ENCODE data around the gene GRB2.
"Not testable (repeated sequence)": the region's sequence is repeated elsewhere in the genome, so short reads cannot be mapped to it uniquely, and the experiment has no call there.

GRB2 gene

DNA sequence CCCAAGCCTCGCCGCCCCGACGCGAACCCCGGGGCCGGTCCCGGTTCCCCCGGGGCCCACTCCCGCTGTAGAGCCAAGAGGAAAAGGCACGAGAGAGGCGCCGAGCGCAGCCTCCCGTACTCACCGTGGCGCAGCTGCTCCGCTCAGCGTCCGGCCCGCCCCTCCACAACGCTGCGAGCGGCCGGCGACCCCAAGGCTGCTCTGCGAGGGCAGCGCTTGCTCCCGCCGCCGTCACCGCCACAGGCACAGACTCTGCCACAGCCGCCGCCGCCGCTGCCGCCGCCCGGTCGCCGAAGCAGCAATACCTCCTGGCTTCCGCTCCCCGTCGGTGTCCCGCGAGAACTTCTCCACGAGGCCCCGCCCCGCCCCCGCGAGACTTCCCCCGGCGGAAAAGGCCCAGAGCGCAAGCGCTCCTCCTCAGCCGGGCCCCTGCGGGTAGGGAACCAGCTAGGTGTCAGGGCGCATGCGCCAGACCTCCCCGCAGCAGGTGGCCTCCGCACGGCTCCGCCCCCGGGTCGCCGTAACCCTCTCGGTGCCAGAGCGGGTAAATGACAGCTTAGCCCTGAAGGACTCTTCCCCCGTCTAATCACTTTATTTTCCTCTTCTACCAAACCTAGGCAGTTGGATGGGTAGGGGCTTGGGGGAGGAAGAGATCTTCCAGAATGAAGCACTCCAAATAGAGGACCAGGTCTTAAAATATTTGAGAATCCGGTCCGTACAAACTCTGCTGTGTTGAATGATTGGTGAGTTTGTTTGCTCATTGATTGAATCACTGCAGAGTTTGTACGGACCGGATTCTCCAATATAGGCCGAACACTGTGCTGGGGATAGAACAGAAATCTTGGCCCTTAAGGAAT lies at the start of gene GRB2:
Gene GRB2, minus strand, starts transcription at position 314 of the 857 bp plus-strand sequence. CDS start 12,050 bp downstream, outside the sequence.
- DNase-seq: peak; percentile 100

DNA sequence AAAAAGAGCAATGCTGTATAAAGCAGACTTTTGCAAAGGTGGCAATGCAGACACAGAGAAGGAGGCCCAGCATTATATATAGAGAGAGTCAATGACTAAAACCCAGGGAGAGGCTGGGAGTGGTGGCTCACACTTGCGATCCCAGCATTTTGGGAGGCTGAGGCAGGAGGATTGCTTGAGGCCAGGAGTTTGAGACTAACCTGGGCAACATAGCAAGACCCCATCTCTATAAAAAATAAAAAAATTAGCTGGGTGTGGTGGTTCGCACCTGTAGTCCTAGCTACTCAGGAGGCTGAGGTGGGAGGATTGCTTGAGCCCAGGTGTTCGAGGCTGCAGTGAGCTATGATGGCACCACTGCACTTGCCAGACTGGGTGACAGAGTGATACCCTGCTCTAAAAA lies 49.2 kb upstream of the GRB2 start:
- DNase-seq: not testable (repeated sequence)

DNA sequence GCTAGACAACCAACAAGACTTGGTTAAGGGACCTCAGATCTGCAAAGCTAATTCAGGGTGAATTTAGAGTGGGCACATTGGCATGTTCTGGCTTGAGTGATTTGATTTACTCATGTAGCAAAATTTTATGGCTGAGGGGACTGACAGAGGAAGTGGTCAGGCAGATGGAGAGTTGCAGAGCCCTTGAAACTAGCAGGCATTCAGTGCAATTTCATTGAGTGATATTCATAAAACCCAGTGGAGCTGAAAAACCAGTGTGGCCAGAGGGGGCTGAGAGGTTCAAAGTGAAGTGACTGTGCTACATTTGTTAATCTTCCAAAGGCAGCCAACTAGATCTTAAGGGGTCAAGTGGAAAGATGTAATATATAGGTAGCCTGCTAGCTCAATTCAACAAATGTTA lies 48.7 kb upstream of the GRB2 start:
- no peak for DNase-seq

DNA sequence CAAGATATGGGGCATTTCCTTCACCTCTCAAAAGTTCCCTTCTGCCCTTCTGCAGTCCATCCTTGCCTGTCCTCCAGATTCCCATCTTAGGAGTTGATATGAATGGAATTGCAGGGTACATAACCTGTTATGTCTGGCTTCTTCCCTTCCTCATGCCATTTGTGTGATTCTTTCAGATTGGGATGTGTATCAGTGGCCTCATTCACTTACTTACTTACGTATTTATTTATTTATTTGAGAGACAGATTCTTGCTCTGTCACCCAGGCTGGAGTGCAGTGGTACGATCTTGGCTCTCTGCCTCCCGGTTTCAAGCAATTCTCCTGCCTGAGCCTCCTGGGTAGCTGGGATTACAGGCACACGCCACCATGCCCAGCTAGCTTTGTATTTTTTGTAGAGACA lies 44.8 kb upstream of the GRB2 start:
- no peak for DNase-seq

DNA sequence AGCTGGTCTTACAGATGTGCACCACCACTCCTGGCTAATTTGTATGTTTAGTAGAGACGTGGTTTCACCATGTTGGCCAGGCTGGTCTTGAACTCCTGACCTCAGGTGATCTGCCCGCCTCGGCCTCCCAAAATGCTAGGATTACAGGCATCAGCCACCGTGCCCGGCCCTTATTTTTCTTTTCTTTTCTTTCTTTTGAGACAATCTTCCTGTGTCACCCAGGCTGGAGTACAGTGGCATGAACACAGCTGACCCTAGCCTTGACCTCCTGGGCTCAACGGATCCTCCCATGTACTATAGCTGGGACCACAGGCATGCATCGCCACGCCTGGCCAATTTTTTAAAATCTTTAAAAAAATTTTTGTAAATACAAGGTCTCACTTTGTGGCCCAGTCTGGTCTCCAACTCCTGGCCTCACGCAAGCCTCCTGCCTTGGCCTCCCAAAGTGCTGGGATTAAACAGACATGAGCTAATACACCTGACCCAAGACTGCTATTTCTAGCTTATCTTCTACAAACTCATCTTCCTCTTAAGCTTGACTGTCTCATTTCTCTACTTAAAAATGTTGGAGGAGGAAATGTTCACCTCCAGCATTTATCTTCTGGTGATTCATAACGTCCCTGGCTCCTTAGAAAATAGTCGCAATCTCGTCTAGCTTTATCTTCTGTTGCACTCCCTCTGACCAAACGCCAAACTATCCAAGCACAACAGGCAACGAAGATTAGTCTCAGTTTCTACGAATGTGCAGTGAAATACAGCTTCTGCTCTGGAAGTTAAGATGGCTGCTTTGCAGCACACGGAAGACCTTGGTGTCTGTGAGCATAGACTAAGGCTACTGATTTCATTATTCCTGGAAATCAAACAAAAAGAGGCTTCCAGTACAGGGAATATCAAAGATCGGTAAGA lies 42.7 kb upstream of the GRB2 start:
- DNase-seq: no peak

DNA sequence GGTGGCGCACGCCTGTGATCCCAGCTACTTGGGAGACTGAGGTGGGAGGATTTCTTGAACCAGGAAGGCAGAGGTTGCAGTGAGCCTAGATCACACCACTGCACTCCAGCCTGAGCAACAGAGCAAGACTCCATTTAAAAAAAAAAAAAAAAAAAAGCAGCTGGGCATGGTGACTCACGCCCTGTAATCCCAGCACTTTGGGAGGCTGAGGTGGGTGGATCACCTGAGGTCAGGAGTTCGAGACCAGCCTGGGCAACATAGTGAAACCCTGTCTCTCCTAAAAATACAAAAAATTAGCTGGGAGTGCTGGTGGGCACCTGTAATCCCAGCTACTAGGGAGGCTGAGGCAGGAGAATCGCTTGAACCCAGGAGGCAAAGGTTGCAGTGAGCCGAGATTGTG lies 40.4 kb upstream of the GRB2 start:
- not testable (repeated sequence) for DNase-seq

DNA sequence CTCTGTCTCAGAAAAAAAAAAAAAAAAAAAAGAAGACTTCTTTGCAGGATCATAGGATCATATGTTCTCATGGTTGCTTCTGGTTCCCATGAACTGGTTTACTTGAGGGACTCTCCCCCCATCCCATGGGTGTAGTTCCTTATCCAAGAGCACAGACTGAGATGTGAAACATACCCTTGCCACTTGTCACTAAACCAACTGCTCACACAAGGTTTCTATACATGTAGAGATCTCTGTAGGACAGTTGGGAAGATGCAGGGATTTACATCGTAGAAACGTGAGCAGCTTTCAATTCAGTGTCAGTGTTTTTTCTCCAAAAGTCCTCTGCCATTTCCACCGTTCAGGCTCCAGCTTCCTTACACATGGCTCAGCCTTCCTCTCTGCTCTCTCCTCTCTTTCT lies 39.8 kb upstream of the GRB2 start:
- no peak for DNase-seq

DNA sequence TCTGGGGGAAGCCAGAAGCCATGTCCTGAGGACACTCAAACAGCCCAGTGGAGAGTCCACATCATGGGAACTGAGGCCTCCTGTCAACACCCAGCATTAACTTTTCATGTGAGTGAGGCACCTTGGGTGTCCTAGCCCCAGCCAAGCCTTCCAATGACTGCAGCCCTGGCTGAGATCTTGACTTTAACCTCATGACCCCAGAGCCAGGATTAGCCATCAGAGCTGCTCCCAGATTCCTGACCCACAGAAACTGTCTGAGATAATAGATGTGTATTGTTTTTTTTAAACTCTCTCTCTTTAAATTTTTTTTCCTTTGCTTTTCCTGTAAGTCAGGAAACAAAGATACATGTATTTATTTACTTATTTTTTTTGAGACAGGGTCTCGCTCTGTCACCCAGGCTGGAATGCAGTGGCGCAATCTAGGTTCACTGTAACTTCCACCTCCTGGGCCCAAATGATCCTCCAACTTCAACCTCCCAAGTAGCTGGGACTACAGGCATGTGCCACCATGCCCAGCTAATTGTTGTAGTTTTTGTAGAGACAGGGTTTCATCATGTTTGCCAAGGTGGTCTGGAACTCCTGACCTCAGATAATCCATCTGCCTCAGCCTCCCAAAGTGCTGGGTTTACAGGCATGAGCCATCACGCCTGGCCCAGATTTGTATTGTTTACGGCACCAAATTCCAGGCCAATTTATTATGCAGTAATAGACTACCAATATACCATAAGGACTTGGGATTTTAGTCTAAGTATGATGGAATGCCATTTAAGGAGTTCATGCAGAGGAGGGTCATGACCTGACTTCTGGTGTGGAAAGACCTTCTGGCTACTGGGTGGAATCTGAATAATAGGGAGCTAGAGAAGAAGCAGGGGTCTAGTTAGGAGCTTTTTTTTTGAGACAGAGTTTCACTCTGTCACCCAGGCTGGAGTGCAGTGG lies 37.0 kb upstream of the GRB2 start:
- DNase-seq: no peak

DNA sequence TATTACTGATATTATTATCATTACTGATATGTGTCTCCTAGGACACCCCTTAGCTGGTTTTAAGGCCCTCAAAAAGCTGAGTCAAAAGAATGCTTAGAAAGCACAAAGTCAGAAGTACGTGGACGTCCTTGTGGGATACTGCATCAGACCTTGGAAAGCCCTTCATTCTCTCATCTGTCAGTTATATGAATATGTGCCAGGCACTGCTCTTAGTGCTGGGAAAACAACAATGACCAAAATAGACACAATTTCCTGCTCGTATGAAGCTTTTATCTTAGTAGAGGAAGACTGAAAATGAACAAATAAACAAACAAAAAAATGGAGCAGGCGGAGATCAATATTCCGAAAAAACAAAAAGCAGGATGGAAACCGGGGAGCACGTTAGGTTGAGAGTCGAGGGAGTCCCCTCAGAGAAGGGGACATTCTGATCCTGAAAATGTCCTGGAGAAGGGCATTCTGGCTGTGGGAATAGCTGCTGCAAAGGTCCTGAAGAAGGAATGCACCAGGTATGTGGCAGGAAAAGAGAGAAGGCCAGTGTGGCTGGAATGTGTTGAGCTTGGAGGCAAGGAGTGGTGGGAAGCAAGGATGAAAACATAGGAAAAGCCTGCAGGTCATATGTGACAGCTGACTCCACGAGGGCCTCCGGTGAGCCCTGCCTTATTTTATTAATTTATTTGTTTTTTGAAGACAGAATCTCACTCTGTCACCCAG lies 35.4 kb upstream of the GRB2 start:
- no peak for DNase-seq

DNA sequence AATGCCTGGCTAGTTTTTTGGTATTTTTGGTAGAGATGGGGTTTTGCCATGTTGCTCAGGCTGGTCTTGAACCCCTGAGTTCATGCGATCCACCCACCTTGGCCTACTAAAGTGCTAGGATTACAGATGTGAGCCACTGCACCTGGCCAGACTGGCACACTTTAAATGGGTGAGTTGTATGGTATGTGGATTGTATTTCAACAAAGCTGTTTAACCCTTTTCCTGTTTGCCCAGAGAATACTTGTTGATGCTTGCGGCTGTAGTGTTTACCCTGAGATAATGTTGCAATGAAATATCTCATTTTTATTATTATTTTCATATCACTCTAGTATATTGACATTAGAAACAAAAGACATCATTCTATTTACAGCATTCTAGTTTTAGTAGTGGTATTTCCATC lies 33.8 kb upstream of the GRB2 start:
- DNase-seq: no peak

DNA sequence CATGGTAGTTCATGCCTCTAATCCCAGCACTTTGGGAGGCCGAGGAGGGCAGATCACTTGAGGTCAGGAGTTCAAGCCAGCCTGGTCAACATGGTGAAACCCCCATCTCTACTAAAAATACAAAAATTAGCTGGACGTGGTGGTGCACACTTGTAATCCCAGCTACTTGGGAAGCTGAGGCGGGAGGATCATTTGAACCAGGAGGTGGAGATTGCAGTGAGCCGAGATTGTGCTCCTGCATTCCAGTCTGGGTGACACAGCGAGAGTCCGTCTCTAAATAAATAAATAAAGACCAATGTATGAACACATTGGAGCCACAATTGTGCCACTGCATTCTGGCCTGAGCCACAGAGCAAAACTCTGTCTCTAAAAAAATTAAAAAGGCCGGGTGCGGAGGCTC lies 31.9 kb upstream of the GRB2 start:
- DNase-seq: not testable (repeated sequence)

DNA sequence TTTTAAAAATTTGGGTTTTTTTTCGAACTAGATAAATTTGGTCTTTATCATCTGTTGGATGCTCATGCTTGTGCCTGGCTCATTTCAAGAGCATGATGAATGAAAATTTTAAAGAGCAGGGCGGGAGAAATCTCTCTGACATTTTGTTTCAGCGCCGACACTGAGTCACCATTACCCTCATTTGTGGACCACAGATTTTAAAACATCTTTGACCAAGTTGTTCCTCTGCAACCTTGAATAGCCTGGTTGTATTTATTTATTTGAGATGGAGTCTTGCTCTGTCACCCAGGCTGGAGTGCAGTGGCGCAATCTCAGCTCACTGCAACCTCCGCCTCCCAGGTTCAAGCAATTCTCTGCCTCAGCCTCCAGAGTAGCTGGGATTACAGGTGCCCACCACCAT lies 29.0 kb upstream of the GRB2 start:
- not testable (repeated sequence) for DNase-seq

DNA sequence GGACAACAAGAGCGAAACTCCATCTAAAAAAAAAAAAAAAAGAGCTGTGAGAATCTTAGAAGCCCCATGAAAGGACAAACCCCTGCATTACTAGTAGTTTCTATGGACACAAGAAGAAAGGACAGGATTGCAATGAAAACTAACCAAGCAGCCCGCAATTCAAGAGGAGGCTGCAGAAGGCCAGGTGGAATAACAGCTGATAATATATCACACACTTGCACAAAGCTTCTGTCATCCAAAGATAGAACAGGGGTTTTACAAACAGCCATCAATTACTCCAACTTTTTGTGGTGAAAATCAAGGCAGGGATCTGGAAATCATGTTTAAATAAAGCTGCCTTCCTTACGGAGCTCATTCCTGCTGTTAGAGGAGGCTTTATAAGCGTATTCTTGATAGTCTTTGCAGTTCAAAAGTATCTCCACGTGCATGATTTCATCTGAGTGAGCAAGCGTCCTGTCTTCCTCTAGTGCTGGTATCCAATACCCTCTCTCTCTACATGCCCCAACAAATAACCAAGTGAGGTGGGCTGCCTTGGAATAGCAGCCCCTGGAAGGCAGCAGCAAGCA lies 27.8 kb upstream of the GRB2 start:
- DNase-seq: no peak

DNA sequence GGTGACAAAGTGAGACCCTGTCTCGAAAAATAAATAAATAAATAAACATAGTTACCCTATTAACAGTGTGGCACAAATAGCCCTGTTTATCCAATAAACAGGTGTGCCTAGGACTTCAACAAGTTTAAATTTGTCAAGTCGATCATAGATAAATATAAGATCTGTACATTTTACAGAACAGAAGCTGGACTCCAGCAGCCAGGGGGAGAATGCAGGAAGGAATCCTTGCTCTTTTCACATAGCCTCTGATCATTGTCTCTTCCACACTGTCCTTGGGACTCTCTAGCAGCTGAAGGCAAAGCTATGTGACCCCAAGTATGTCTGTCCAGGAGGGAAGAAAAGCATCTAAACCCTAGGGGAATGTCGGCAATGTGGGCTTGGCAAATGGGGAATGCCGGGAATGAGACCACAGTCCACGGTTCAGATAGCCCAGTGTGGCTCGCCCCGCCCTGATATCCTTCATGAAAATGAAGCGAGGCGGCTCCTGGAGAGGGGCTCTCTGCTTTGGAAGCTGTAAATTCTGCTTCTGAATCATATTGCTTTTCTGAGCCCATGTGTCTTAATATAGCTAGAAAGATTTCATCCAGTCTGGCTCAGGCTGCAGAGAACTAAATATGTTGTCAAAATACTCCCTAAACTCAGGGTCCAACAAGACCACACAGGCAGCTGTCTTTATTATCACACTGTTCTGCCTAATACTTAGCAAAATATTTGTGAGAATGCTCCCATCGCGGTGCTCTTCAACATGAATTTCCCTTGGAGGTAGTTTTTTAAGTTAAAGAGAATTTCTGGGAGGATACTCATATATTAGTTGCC lies 24.9 kb upstream of the GRB2 start:
- no peak for DNase-seq

DNA sequence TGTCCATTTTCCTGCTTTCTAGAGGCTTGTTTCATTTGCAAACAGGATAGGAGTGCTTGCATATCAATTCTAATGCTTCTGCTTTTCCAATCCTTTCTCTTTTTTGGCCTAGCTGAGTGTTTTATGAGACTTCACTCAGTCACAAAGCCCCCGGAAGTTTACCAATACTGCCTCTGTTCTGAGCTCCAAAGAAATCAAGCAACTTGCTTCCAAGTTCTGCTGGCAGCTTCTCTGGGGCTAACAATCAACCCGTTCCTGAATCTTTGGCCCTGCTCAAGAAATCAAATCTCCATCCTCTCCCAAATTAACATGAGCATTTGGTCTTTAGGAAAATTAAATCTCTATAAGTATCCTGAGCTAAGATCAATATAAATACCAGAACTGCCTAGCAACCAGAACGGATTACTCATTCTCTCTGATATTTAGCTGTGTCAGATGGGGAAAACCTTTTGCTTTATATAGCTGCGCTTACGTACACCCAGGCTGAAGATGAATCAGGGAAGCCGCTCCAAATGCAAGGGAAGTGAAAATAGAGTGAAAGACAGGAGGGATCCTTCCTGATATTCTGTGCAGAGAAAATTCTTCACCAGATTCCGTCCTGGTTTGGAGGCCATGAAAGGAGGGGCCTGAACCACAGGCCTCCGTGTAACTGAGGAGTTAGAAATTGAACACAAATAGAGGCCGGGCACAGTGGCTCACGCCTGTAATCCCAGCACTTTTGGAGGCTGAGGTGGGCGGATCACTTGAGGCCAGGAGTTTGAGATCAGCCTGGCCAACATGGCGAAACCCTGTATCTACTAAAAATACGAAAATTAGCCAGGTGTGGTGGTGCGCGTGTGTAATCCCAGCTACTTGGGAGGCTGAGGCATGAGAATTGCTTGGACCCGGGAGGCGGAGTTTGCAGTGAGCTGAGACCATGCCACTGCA lies 23.3 kb upstream of the GRB2 start:
- no peak for DNase-seq

DNA sequence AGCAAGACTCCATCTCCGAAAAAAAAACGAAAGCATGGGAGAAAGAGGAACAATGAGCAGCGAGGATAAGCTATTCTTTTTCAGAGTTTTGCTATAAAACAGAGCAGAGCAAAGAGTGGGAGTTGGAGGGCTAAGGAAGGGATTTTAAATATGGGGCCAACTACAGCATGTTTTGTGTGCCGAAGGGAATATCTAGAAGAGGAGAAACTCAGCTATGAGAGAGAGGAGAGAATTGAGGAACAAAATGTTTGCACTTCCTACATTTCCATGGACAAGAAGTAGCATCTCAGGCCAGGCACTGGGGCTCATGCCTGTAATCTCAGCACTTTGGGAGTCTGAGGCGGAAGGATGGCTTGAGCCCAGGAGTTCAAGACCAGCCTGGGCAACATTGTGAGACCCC lies 13.1 kb upstream of the GRB2 start:
- no peak for DNase-seq

DNA sequence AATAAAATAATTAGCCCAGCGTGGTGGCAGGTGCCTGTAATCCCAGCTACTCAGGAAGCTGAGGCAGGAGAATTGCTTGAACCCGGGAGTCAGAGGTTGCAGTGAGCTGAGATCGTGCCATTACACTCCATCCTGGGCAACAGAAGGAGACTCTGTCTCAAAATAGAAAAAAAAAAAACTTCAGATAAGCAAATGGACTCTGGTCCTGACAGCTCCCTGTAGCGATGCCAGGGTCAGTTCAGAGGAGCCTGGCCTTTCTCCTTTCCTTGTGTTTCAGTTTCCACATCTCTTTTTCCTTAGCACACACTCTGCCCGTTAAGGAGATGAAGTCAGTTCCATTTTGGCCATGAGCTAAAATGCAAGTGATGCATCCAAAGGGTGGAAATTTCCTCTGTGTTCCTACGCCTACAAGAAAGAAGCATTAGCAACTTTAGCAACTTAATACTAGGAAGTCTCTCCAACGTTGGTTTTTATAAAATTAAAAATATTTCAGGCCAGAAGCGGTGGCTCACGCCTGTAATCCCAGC lies 11.6 kb upstream of the GRB2 start:
- no peak for DNase-seq

DNA sequence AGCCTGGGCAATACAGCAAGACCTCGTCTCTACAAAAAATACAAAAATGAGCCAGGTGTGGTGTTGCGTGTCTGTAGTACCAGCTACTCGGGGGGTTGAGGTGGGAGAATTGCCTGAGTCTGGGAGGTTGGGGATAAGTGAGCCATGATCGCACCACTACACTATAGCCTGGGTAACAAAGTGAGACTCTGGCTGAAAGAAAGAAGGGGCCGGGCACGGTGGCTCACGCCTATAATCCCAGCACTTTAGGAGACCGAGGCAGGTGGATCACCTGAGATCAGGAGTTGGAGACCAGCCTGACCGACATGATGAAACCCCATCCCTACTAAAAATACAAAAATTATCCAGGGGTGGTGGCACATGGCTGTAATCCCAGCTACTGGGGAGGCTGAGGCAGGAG lies 10.5 kb upstream of the GRB2 start:
- DNase-seq: no peak

DNA sequence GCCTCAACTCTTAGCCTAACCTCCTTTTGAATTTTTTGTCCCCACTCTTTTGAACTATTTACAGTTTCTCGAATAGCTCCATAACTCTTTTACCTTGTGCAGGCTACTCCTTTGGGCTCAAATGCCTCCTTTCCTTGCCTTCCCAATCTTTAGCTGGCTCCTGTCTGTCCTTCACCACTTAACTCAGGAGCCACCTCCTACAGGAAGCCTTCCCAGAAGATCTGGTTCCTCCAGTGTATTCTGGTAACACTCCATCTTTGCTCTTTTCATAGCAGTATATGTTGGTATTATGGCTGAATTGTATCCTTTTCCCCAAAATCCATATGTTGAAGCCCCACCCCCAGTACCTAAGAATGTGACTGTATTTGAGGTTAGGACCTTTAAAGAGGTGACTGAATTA lies 9.0 kb upstream of the GRB2 start:
- no peak for DNase-seq

Measured in activated CD8-positive, alpha-beta memory T cell treated with anti-CD3 and anti-CD28 coated beads, Interleukin-2, amount 50 U/mL, for 48 hours (primary cell).